ENCODE results near the gene CARS2. TPM values are rescaled to one million over a fixed set of nuclear protein-coding genes. Genes with fewer than 3 reads are reported as not detected.
"Not testable (repeated sequence)": the region's sequence is repeated elsewhere in the genome, so short reads cannot be mapped to it uniquely, and the experiment has no call there.

The CARS2 gene
- total RNA-seq, 1 donor from 2014 or later, result 152 TPM

DNA sequence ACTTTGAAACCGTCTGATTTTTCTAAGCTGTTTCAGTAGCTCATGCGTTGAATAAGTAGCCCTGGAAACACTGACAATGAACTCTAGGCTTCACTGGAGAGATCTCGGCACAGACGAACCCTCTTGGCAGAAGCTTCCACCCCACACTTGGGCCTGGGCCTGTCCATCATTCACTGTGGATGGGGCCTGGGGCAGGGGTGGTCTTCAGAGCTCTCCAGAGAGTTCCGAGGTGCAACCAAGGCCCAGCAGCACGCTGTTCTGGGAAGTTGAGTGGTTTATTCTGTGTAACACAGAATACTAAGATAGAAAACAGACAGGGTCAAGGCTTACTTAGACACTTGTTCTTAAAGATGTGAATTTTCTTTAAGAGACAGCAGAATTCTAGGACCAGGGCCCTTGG, 68.6 kb downstream of the CARS2 start:
- DNase-seq (ENCODE audit: low read depth) (no peak), FAIRE-seq (no peak)
- peaks cover 45% of the 10 kb centered on the region for H3K36me3 ChIP-seq (ENCODE audit: control insufficient read depth, insufficient read depth, low read length)
- TF ChIP-seq, protein P1, sequence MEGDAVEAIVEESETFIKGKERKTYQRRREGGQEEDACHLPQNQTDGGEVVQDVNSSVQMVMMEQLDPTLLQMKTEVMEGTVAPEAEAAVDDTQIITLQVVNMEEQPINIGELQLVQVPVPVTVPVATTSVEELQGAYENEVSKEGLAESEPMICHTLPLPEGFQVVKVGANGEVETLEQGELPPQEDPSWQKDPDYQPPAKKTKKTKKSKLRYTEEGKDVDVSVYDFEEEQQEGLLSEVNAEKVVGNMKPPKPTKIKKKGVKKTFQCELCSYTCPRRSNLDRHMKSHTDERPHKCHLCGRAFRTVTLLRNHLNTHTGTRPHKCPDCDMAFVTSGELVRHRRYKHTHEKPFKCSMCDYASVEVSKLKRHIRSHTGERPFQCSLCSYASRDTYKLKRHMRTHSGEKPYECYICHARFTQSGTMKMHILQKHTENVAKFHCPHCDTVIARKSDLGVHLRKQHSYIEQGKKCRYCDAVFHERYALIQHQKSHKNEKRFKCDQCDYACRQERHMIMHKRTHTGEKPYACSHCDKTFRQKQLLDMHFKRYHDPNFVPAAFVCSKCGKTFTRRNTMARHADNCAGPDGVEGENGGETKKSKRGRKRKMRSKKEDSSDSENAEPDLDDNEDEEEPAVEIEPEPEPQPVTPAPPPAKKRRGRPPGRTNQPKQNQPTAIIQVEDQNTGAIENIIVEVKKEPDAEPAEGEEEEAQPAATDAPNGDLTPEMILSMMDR (IDR thresholded peaks at IDR 0.05; ENCODE audit: insufficient read depth, low read length, severe bottlenecking), result no peak
- H3K4me3 ChIP-seq (ENCODE audit: low read depth, low read length), result no peak overlapping the region
- H3K27me3 ChIP-seq (ENCODE audit: control insufficient read depth, insufficient read depth, low read length), result no peaks in the 10 kb centered on the region

DNA sequence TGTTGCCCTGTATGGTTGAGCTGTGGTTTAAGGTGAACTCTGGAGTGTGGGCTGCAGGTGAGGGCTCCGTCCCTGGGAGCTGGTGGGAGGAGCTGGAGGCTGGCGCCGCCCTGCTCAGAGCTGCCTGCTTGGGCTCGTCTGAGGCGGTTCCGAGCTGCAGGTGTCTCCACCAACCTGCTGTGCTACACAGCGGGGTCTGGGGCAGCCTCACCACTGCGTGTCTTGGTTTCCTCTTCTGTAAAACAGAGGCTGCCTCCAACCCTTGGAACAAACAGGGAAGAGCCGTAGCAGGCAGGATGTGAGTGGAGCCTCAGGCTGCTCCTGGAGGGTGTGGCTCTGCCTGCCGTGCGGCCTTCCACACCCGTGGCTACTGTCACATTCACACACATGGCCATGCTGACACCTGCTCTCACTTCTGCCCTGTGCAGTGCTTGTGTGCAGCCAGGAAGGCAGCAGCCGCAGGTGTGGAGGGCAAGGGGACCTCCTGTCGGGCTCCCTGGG, 69.2 kb downstream of the CARS2 start:
- Histone ChIP-seq H3K27me3 (ENCODE audit: control insufficient read depth, insufficient read depth, low read length) (no peaks in the 10 kb centered on the region), H3K36me3 (ENCODE audit: control insufficient read depth, insufficient read depth, low read length) (peaks cover 45% of the 10 kb centered on the region), H3K4me3 (ENCODE audit: low read depth, low read length) (no peak overlapping the region)
- TF ChIP-seq, protein P1 (IDR thresholded peaks at IDR 0.05; ENCODE audit: insufficient read depth, low read length, severe bottlenecking), result no peak
- DNase-seq (ENCODE audit: low read depth) (no peak), FAIRE-seq (no peak)

GRCh38 chr13:110636053-110636475, 69.9 kb downstream of the CARS2 start:
- TF ChIP-seq, protein P1 (IDR thresholded peaks at IDR 0.05; ENCODE audit: insufficient read depth, low read length, severe bottlenecking), result no peak
- Histone ChIP-seq H3K4me3 (ENCODE audit: low read depth, low read length) (no peak overlapping the region), H3K36me3 (ENCODE audit: control insufficient read depth, insufficient read depth, low read length) (peaks cover 42% of the 10 kb centered on the region), H3K27me3 (ENCODE audit: control insufficient read depth, insufficient read depth, low read length) (no peaks in the 10 kb centered on the region)
- no peak for DNase-seq (ENCODE audit: low read depth)
- FAIRE-seq, result no peak

GRCh38 chr13:110635405-110636002, 70.4 kb downstream of the CARS2 start:
- Histone ChIP-seq H3K4me3 (ENCODE audit: low read depth, low read length) (no peak overlapping the region), H3K27me3 (ENCODE audit: control insufficient read depth, insufficient read depth, low read length) (no peaks in the 10 kb centered on the region), H3K36me3 (ENCODE audit: control insufficient read depth, insufficient read depth, low read length) (peaks cover 38% of the 10 kb centered on the region)
- FAIRE-seq, result no peak
- TF ChIP-seq, protein P1 (IDR thresholded peaks at IDR 0.05; ENCODE audit: insufficient read depth, low read length, severe bottlenecking), result no peak
- DNase-seq (ENCODE audit: low read depth), result no peak

DNA sequence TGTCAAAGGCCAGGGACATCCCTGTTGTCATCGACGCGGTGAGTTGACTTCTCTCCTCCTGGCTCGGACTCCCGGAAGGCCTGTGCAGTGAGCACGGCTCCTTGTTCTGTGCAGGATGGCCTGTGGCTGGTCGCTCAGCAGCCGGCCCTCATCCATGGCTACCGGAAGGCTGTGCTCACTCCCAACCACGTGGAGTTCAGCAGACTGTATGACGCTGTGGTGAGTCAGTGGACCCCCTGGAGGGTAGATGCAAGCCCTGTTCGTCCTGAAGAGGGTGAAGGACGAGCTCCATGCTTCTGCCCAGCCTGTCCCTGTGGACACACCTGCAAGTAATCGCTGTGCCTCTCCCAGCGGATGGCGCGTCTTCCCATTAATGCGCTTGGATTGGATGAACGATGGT, 71.4 kb downstream of the CARS2 start:
- Histone ChIP-seq H3K4me3 (ENCODE audit: low read depth, low read length) (no peak overlapping the region), H3K36me3 (ENCODE audit: control insufficient read depth, insufficient read depth, low read length) (peaks cover 38% of the 10 kb centered on the region), H3K27me3 (ENCODE audit: control insufficient read depth, insufficient read depth, low read length) (no peaks in the 10 kb centered on the region)
- TF ChIP-seq, protein P1 (IDR thresholded peaks at IDR 0.05; ENCODE audit: insufficient read depth, low read length, severe bottlenecking), result no peak
- FAIRE-seq, result no peak
- no peak for DNase-seq (ENCODE audit: low read depth)

DNA sequence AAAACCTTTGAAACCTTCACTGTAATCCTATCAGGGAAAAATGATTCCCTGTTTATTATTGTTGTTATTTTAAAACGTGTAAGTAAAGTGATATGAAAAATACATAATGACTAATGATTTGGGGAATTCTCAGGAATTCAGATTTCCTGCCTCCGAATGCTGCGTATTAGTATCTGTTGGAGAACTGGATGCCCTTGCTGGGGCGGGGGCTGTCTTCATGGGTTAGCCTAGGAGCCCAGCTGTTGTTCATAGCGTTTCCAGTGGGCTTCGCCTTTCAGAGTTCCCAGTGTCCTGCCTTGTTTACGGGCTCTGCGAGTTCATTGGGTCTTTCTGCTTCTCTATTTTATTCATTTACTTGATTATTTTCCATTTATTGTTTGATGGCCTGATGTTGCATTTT, 72.1 kb downstream of the CARS2 start:
- TF ChIP-seq, protein P1 (IDR thresholded peaks at IDR 0.05; ENCODE audit: insufficient read depth, low read length, severe bottlenecking), result no peak
- H3K36me3 ChIP-seq (ENCODE audit: control insufficient read depth, insufficient read depth, low read length), result peaks cover 37% of the 10 kb centered on the region
- H3K27me3 ChIP-seq (ENCODE audit: control insufficient read depth, insufficient read depth, low read length), result no peaks in the 10 kb centered on the region
- H3K4me3 ChIP-seq (ENCODE audit: low read depth, low read length), result no peak overlapping the region
- DNase-seq (ENCODE audit: low read depth), result no peak
- FAIRE-seq, result no peak

DNA sequence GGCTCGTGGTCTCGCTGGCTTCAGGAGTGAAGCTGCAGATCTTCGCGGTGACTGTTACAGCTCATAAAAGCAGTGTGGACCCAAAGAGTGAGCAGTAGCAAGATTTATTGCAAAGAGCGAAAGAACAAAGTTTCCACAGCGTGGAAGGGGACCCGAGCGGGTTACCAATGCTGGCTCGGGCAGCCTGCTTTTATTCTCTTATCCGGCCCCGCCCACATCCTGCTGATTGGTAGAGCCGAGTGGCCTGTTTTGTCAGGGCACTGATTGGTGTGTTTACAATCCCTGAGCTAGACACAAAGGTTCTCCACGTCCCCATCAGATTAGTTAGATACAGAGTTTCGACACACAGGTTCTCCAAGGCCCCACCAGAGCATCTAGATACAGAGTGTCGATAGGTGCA, 73.7 kb downstream of the CARS2 start:
- peaks cover 33% of the 10 kb centered on the region for H3K36me3 ChIP-seq (ENCODE audit: control insufficient read depth, insufficient read depth, low read length)
- not testable (repeated sequence) for H3K27me3 ChIP-seq (ENCODE audit: control insufficient read depth, insufficient read depth, low read length); DNase-seq (ENCODE audit: low read depth); H3K4me3 ChIP-seq (ENCODE audit: low read depth, low read length); FAIRE-seq

Data from bronchial epithelial cell (primary cell).